ENCODE results near the gene TMEM25.
"Not testable (repeated sequence)": the region's sequence is repeated elsewhere in the genome, so short reads cannot be mapped to it uniquely, and the experiment has no call there.

Gene TMEM25

DNA sequence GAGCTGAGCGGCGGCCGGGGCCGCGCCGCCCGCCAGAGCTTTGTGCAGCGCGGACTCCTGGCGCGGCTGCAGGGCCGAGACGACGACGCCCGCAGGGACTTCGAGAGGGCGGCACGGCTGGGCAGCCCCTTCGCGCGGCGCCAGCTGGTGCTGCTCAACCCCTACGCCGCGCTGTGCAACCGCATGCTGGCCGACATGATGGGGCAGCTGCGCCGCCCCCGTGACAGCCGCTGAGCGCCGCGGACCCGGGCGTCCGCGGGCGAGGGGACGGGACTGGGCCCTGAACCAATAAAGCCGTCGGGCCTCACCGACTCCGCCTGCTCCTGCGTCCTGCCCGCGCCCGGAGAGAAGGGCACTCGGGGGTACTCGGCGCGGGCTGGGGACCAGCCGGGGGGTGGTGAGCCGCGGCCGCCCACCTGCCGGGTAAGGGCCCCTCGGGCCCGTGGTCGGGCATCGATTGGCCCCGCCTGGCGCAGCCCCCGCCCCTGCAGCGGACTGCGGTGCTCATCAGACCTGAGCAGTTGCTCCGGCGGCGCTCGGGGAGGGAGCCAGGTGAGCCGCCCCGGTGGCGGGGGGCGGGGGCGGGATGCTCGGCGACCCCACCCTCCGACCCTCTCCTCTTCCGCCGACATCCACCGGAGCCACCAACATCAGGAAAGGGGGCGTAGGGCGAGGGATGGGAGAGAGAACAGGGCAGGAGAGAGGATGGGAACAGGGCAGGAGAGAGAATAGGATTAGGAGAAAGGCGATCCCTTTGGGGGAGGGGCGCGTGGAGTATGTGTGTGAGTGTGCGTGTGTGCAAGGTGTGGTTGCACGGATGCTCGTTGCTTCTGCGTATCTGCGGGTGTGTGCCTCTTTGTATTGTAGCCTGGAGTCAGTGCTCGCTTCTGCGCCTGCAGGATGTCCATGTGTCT lies at the start of gene TMEM25:
TSS of gene TMEM25 (plus strand) at position 510 of the 914 bp plus-strand sequence. CDS start 610 bp downstream, outside the sequence.
- DNase-seq (ENCODE audit: low read depth, low spot score): no peak

DNA sequence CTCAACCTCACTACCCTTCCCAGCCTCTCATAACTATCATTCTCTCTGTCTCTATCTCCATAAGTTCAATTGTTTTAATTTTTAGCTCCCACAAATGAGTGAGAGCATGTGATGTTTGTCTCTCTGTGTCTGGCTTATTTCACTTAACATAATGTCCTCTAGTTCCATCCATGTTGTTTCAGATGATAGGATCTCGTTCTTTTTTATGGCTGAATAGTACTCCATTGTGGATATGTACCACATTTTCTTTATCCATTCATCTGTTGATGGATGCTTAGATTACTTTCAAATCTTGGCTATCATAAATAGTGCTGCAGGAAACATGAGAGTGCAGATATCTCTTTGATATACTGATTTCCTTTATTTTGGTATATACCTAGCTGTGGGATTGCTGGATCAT lies 49.8 kb upstream of the TMEM25 start:
- not testable (repeated sequence) for DNase-seq (ENCODE audit: low read depth, low spot score)

DNA sequence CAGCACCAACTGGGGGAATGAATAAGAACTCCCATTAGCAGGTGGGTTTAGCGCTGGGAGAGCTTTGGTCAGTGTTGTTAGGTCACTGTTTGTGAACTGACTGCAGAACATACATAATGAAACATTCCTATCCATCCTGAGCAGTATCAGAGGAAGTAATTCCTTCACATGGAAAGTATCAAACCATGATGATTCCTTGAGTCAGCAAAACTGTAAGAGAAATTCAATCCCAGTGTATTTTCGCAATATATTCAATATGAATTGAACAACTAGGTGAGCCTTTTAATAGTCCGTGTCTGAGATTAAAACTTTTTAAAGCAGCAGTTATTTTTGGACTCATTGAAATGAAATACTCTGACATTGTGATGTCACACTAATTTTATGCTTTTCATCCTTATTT lies 46.6 kb upstream of the TMEM25 start:
- no peak for DNase-seq (ENCODE audit: low read depth, low spot score)

DNA sequence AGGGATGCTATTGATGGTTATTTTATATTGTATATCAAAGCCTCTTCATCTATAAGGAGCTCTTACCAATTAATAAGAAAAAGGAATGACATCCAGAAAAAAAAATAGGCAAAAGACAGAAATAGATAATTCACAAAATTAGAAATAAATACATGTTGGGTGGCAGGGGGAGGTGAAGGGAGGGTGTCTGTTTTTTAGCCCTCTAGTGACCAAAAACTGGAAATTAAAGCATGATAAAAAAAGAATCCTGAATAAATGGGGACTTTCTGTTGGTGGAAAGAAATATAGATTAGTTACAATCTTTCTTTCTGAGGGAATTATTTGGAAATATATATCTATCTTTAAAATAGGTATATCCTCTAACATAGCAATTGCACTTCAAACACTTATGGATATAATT lies 45.7 kb upstream of the TMEM25 start:
- no peak for DNase-seq (ENCODE audit: low read depth, low spot score)

DNA sequence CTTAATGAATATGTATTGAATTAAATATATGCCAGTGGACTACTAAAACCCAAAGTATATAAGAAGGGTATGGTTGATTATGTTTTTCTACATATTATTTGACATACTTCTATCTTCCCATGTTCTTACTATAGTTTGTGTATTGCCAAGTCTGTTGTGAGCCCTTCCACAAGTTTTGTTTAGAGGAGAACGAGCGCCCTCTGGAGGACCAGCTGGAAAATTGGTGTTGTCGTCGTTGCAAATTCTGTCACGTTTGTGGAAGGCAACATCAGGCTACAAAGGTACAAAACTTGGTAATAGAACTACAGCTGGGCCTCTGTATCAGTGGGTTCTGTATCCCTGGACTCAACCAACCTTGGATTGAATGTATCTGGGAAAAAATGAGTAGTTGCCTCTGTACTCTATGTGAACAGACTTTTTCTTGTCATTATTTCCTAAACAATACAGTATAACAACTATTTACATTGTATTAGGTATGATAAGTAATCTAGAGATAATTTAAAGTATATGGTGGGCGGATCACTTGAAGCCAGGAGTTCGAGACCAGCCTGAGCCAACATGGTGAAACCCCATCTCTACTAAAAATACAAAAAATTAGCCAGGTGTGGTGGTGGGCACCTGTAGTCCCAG lies 42.4 kb upstream of the TMEM25 start:
- peak; percentile 25 for DNase-seq (ENCODE audit: low read depth, low spot score)

DNA sequence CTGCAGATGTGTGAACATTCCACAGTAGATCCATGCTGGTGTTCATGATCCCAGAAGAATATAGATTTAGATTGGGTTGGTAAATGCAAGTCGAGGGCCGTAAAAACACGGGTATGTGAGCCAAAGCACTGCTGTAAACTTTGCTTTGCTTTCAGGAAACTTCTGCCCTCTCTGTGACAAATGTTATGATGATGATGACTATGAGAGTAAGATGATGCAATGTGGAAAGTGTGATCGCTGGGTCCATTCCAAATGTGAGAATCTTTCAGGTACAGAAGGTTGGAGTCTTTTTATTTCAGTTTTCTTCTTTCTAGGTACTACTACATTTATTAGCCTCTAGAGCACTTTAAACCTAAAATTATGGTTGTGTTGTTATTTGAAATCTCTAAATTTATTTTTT lies 40.0 kb upstream of the TMEM25 start:
- no peak for DNase-seq (ENCODE audit: low read depth, low spot score)

DNA sequence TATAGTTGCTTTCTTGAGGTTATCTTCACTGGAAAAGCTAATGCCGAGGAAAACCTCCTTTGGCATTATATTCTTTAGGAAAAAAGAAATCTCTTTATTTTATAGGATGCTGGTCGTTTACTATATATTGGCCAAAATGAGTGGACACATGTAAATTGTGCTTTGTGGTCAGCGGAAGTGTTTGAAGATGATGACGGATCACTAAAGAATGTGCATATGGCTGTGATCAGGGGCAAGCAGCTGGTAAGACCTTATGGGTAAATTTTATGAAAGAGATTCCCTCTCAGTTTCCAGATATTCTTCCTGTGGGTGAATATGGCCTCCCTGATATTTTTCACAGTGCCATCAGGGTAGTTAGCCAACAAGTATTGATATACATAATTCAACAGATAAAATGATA lies 33.2 kb upstream of the TMEM25 start:
- no peak for DNase-seq (ENCODE audit: low read depth, low spot score)

DNA sequence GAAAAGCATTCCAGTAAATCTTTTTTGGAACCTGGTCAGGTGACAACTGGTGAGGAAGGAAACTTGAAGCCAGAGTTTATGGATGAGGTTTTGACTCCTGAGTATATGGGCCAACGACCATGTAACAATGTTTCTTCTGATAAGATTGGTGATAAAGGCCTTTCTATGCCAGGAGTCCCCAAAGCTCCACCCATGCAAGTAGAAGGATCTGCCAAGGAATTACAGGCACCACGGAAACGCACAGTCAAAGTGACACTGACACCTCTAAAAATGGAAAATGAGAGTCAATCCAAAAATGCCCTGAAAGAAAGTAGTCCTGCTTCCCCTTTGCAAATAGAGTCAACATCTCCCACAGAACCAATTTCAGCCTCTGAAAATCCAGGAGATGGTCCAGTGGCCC lies 27.8 kb upstream of the TMEM25 start:
- DNase-seq (ENCODE audit: low read depth, low spot score): no peak

DNA sequence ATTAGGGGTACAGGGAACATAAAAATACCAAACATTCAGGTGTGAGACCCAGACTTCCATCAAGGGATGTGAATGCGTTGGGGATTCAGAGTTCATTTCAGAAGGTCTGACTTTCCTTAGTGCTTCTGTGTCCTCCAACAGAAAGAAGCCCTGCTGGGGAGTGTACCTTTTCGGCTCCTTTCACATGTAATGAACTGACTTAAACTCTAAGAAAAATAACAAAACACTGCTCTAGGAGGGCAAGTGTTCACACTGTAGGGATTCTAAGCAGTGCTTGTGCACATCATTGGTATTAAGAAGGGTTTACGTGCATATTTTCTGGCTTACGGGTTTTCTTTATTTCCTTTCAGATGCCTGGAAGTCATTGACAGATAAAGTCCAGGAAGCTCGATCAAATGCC lies 19.4 kb upstream of the TMEM25 start:
- DNase-seq (ENCODE audit: low read depth, low spot score): no peak

DNA sequence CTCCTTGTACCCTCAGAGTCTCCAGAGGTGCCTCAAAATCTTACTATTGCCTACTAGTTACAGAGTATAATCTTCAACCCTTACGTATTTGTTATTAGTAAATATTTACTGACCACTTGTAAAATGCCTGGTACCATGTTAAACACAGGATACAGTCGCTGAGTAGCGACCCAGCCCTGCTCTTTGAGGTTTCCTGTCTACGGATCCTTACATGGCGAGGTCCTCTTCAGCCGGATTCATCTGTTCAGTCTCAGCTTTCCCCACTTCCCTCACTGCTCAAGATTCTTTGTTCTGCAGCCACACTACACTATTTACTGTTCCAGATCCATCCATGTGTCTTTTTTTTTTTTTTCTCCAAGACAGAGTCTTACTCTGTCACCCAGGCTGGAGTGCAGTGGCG lies 16.9 kb upstream of the TMEM25 start:
- no peak for DNase-seq (ENCODE audit: low read depth, low spot score)

DNA sequence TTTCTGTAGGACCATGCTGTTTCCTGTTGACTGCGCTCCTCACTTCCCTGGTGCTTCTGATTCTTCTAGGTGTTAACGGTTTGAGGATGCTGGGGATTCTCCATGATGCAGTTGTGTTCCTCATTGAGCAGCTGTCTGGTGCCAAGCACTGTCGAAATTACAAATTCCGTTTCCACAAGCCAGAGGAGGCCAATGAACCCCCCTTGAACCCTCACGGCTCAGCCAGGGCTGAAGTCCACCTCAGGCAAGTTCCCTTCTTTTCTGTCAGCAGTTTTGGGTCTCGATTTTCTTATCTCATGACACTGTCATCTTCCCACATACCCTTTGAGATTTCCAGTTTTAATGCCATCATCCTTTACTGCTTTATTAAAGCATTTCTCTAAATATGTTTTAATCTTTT lies 11.4 kb upstream of the TMEM25 start:
- no peak for DNase-seq (ENCODE audit: low read depth, low spot score)

DNA sequence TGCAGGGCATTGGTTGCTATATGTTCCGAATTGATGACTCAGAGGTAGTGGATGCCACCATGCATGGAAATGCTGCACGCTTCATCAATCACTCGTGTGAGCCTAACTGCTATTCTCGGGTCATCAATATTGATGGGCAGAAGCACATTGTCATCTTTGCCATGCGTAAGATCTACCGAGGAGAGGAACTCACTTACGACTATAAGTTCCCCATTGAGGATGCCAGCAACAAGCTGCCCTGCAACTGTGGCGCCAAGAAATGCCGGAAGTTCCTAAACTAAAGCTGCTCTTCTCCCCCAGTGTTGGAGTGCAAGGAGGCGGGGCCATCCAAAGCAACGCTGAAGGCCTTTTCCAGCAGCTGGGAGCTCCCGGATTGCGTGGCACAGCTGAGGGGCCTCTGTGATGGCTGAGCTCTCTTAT lies 9.1 kb upstream of the TMEM25 start:
- no peak for DNase-seq (ENCODE audit: low read depth, low spot score)

DNA sequence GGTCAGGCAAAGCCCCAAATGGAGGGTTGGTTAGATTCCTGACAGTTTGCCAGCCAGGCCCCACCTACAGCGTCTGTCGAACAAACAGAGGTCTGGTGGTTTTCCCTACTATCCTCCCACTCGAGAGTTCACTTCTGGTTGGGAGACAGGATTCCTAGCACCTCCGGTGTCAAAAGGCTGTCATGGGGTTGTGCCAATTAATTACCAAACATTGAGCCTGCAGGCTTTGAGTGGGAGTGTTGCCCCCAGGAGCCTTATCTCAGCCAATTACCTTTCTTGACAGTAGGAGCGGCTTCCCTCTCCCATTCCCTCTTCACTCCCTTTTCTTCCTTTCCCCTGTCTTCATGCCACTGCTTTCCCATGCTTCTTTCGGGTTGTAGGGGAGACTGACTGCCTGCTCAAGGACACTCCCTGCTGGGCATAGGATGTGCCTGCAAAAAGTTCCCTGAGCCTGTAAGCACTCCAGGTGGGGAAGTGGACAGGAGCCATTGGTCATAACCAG lies 8.4 kb upstream of the TMEM25 start:
- no peak for DNase-seq (ENCODE audit: low read depth, low spot score)

DNA sequence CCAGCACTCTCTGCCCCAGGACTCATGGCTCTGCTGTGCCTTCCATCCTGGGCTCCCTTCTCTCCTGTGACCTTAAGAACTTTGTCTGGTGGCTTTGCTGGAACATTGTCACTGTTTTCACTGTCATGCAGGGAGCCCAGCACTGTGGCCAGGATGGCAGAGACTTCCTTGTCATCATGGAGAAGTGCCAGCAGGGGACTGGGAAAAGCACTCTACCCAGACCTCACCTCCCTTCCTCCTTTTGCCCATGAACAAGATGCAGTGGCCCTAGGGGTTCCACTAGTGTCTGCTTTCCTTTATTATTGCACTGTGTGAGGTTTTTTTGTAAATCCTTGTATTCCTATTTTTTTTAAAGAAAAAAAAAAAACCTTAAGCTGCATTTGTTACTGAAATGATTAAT lies 6.6 kb upstream of the TMEM25 start:
- DNase-seq (ENCODE audit: low read depth, low spot score): no peak

DNA sequence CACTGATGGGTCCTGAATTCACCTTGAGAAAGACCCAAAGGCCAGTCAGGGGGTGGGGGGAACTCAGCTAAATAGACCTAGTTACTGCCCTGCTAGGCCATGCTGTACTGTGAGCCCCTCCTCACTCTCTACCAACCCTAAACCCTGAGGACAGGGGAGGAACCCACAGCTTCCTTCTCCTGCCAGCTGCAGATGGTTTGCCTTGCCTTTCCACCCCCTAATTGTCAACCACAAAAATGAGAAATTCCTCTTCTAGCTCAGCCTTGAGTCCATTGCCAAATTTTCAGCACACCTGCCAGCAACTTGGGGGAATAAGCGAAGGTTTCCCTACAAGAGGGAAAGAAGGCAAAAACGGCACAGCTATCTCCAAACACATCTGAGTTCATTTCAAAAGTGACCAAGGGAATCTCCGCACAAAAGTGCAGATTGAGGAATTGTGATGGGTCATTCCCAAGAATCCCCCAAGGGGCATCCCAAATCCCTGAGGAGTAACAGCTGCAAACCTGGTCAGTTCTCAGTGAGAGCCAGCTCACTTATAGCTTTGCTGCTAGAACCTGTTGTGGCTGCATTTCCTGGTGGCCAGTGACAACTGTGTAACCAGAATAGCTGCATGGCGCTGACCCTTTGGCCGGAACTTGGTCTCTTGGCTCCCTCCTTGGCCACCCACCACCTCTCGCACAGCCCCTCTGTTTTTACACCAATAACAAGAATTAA lies 6.1 kb upstream of the TMEM25 start:
- DNase-seq (ENCODE audit: low read depth, low spot score): no peak

DNA sequence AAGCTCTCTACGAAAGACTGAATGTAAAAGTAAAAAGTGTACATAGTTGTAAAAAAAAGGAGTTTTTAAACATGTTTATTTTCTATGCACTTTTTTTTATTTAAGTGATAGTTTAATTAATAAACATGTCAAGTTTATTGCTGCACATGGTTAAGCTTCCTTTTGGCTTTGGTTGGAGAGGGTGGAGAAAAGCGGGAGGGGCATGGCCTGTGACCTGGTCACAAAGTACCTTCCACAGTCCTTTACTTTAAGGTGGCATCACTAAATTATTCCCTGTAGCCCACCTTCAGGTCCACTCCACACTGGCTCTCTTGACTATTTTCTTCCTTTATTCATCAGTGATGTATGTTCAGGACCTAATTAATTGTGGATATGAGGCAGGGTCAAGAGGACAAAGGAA lies 4.3 kb upstream of the TMEM25 start:
- no peak for DNase-seq (ENCODE audit: low read depth, low spot score)

DNA sequence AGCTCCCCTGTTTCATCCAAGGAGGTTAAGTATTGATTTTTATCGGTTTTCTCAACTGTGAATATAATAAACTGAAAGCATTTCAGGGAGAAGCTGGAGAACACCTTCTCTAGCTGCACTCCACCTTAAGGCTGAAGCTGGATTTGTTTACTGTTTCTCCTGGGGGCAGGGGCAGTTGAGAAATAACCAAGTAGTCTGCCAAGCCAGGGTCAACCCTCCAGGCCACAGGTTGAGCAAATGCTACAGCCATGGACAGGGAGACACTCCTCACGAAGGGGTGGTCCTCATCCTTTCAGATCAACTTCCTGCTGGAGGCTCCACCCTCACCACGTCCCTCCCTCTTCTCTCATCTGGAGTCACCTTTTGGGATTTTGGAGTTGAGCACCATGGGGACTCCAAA lies 3.9 kb upstream of the TMEM25 start, which contains the start of gene TTC36:
TSS of gene TTC36 (plus strand) at position 366 of the 400 bp plus-strand sequence. CDS start at position 387, 21 bp downstream.
- DNase-seq (ENCODE audit: low read depth, low spot score): no peak

DNA sequence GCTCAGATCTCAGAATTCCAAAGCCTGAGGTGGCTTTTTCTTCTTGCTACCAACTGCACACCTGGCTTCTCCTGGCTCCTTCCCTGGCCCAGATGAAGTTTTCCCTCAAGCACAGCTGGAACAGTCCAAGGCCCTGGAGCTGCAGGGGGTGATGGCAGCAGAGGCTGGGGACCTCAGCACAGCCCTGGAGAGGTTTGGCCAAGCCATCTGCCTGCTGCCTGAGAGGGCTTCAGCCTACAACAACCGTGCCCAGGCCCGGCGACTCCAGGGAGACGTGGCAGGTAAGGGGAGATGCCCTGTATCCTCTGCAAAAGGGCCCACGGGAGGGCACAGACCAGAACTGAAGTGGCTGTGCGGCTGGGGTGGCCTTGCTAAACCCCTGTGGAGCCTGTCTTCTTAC lies 2.5 kb upstream of the TMEM25 start:
- no peak for DNase-seq (ENCODE audit: low read depth, low spot score)

DNA sequence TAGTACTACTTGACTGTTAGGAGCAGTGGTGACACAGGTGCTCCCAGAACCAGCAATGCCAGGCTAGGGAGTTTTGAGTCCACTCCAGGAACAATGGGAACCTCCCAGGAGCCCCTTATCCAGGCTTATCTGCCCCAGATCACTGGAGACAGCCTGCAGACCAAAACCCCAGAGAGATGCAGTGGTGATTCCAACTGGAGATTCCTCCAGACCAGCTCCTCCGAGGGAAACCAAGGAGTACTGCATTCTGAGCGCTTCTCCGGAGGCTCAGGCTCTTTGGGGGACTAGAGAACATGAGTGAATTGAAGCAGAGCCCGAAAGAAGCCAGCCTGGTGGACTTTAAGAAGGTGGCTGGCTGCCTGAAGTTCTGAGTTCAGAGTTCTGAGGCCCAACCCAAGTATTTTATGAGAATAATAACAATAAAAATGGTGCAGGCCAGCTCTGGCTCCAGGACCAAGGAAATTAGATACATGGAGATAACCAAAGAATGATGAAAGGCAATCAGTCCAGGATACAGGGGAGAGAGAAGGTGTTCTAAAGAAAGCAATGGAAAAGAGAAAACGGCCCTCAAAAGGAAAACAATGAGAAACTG lies 1.3 kb upstream of the TMEM25 start:
- no peak for DNase-seq (ENCODE audit: low read depth, low spot score)

DNA sequence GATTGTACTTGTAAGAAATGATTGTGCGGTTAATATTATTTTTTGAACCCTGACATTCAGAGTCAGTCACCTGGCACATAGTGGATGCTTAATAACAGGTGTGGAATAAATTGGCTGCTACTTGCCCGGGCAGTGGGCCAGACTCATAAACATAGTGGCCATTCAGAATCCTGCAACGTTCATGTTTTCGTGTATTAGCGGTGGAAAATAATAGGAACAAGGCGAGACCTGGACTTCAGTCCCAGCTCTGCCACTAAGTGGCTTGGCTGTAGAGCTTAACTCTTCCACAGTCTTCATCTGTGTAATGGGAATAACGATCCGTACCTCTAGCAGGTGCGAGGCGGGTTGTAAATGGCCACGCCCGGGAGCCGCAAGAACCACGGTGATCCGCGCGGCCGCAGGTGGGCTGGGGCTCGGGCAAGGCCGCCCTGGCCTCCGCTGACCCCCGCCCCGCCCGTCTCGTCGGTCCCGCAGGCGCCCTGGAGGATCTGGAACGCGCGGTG lies 761 bp upstream of the TMEM25 start:
- no peak for DNase-seq (ENCODE audit: low read depth, low spot score)

DNA sequence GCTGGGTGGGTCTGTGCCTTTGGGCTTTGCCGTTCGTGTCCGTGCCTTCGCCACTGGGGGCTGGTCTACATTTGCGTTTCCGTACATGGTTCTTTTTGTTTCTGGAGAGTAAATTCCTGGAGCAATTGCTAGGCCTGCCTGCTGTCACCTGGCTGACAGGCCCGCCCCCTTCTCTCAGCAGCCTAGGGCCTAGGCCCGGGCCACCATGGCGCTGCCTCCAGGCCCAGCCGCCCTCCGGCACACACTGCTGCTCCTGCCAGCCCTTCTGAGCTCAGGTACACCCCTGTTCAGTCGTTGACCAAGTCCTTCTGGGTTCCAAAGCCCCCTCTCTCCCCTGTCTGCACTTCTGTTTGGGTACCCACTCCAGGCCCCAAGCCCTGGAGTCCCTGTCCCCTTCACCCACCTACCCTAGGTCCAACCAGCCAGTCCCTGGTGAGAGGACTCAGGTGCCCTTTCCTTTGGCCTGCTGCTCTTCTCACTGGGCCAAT lies 649 bp downstream of the TMEM25 start:
- DNase-seq (ENCODE audit: low read depth, low spot score): no peak
